Measurements from ENCODE around the gene OR5K2.

Gene OR5K2

GRCh38 chr3:98522544-98523281 lies 25.2 kb downstream of the OR5K2 start, which contains the start of gene CLDND1:
Gene CLDND1 (minus strand): TSS chr3:98522902. CDS start chr3:98521424, 1,478 bp downstream.
- peak; percentile 78 for DNase-seq (ENCODE audit: low read depth)

- DNase-seq (ENCODE audit: low read depth), result no peak
Observed at GRCh38 chr3:98525494-98525893, 28.0 kb downstream of the OR5K2 start.

GRCh38 chr3:98528474-98529346 lies 31.2 kb downstream of the OR5K2 start:
- no peak for DNase-seq (ENCODE audit: low read depth)

GRCh38 chr3:98529856-98530459 lies 32.5 kb downstream of the OR5K2 start:
- DNase-seq (ENCODE audit: low read depth), result no peak

- no peak for DNase-seq (ENCODE audit: low read depth)
Observed at GRCh38 chr3:98530676-98531075, 33.2 kb downstream of the OR5K2 start.

- DNase-seq (ENCODE audit: low read depth), result no peak
Observed at GRCh38 chr3:98531622-98532274, 34.3 kb downstream of the OR5K2 start, which contains the start of gene GPR15. Gene GPR15 (plus strand): TSS chr3:98531978. CDS start chr3:98532034, 56 bp downstream.

- DNase-seq (ENCODE audit: low read depth), result no peak
Observed at GRCh38 chr3:98532275-98532637, 34.8 kb downstream of the OR5K2 start.

- DNase-seq (ENCODE audit: low read depth), result no peak
Observed at GRCh38 chr3:98532709-98533571, 35.5 kb downstream of the OR5K2 start.

GRCh38 chr3:98534168-98534567 lies 36.7 kb downstream of the OR5K2 start:
- DNase-seq (ENCODE audit: low read depth), result no peak

GRCh38 chr3:98534734-98535133 lies 37.3 kb downstream of the OR5K2 start:
- DNase-seq (ENCODE audit: low read depth), result no peak

- no peak for DNase-seq (ENCODE audit: low read depth)
Observed at GRCh38 chr3:98536456-98537017, 39.1 kb downstream of the OR5K2 start.

- DNase-seq (ENCODE audit: low read depth), result no peak
Observed at GRCh38 chr3:98540346-98540745, 42.9 kb downstream of the OR5K2 start.

GRCh38 chr3:98541695-98542094 lies 44.2 kb downstream of the OR5K2 start:
- DNase-seq (ENCODE audit: low read depth), result no peak

- no peak for DNase-seq (ENCODE audit: low read depth)
Observed at GRCh38 chr3:98542623-98543022, 45.1 kb downstream of the OR5K2 start.

- no peak for DNase-seq (ENCODE audit: low read depth)
Observed at GRCh38 chr3:98545940-98546339, 48.5 kb downstream of the OR5K2 start.

Measured in non-pigmented ciliary epithelial cell (primary cell).